ENCODE measurements around the gene DTNB.

- no peak for TF ChIP-seq REST (IDR thresholded peaks at IDR 0.05; ENCODE audit: borderline replicate concordance)
- no peak for TF ChIP-seq TAF1 (IDR thresholded peaks at IDR 0.05; ENCODE audit: low read depth)
- TF ChIP-seq, protein P1, sequence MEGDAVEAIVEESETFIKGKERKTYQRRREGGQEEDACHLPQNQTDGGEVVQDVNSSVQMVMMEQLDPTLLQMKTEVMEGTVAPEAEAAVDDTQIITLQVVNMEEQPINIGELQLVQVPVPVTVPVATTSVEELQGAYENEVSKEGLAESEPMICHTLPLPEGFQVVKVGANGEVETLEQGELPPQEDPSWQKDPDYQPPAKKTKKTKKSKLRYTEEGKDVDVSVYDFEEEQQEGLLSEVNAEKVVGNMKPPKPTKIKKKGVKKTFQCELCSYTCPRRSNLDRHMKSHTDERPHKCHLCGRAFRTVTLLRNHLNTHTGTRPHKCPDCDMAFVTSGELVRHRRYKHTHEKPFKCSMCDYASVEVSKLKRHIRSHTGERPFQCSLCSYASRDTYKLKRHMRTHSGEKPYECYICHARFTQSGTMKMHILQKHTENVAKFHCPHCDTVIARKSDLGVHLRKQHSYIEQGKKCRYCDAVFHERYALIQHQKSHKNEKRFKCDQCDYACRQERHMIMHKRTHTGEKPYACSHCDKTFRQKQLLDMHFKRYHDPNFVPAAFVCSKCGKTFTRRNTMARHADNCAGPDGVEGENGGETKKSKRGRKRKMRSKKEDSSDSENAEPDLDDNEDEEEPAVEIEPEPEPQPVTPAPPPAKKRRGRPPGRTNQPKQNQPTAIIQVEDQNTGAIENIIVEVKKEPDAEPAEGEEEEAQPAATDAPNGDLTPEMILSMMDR (IDR thresholded peaks at IDR 0.05; ENCODE audit: poor library complexity, severe bottlenecking): no peak
- TF ChIP-seq RAD21 (conservative IDR thresholded peaks at IDR 0.05): no peak
- TF ChIP-seq EZH2 (IDR thresholded peaks at IDR 0.05; ENCODE audit: borderline replicate concordance, insufficient read depth, low read length, poor library complexity, severe bottlenecking): no peak
- no peak for TF ChIP-seq EP300 (conservative IDR thresholded peaks at IDR 0.05; ENCODE audit: poor library complexity, severe bottlenecking)
- TF ChIP-seq POLR2AphosphoS5 (IDR thresholded peaks at IDR 0.05): no peak
- TF ChIP-seq SMC3 (conservative IDR thresholded peaks at IDR 0.05; ENCODE audit: poor library complexity): no peak
Observed at GRCh38 chr2:25655316-25655715, 18.1 kb downstream of the DTNB start.
